ENCODE measurements around the gene ZEB1. TPM values are rescaled to one million over a fixed set of nuclear protein-coding genes. Genes with fewer than 3 reads are reported as not detected.

ZEB1 gene
- polyA plus RNA-seq (ENCODE audit: insufficient read length in 4 of 4) = 10 to 100 TPM; 26.2 to 32.5 (median 28.5) TPM

- peak; percentile 78 to 88 (median 82) for DNase-seq (ENCODE audit: low read depth in 4 of 4, low spot score in 2 of 4)
Observed at GRCh38 chr10:31318854-31319601, at the start of gene ZEB1. TSS of gene ZEB1 (plus strand) at chr10:31319216. CDS start at chr10:31319235, 19 bp downstream.

GRCh38 chr10:31270954-31271353 is 48.1 kb upstream of the ZEB1 start:
- DNase-seq (ENCODE audit: low read depth in 4 of 4, low spot score in 2 of 4) = no peak

- DNase-seq (ENCODE audit: low read depth in 4 of 4, low spot score in 2 of 4) = no peak
Observed at GRCh38 chr10:31272841-31273240, 46.2 kb upstream of the ZEB1 start.

- no peak for DNase-seq (ENCODE audit: low read depth in 4 of 4, low spot score in 2 of 4)
Observed at GRCh38 chr10:31273789-31274188, 45.2 kb upstream of the ZEB1 start.

GRCh38 chr10:31274310-31274709 is 44.7 kb upstream of the ZEB1 start:
- DNase-seq (ENCODE audit: low read depth in 4 of 4, low spot score in 2 of 4) = no peak

- no peak for DNase-seq (ENCODE audit: low read depth in 4 of 4, low spot score in 2 of 4)
Observed at GRCh38 chr10:31278279-31278941, 40.6 kb upstream of the ZEB1 start.

GRCh38 chr10:31280972-31281371 is 38.0 kb upstream of the ZEB1 start:
- no peak for DNase-seq (ENCODE audit: low read depth in 4 of 4, low spot score in 2 of 4)

- no peak for DNase-seq (ENCODE audit: low read depth in 4 of 4, low spot score in 2 of 4)
Observed at GRCh38 chr10:31288001-31288400, 31.0 kb upstream of the ZEB1 start.

- no peak for DNase-seq (ENCODE audit: low read depth in 4 of 4, low spot score in 2 of 4)
Observed at GRCh38 chr10:31288962-31289361, 30.1 kb upstream of the ZEB1 start.

- no peak for DNase-seq (ENCODE audit: low read depth in 4 of 4, low spot score in 2 of 4)
Observed at GRCh38 chr10:31290386-31290785, 28.6 kb upstream of the ZEB1 start.

- no peak for DNase-seq (ENCODE audit: low read depth in 4 of 4, low spot score in 2 of 4)
Observed at GRCh38 chr10:31291123-31291522, 27.9 kb upstream of the ZEB1 start.

- DNase-seq (ENCODE audit: low read depth in 4 of 4, low spot score in 2 of 4) = no peak
Observed at GRCh38 chr10:31294558-31294957, 24.5 kb upstream of the ZEB1 start.

- DNase-seq (ENCODE audit: low read depth in 4 of 4, low spot score in 2 of 4) = no peak
Observed at GRCh38 chr10:31296754-31297153, 22.3 kb upstream of the ZEB1 start.

- no peak for DNase-seq (ENCODE audit: low read depth in 4 of 4, low spot score in 2 of 4)
Observed at GRCh38 chr10:31299119-31299518, 19.9 kb upstream of the ZEB1 start.

- DNase-seq (ENCODE audit: low read depth in 4 of 4, low spot score in 2 of 4) = no peak
Observed at GRCh38 chr10:31303212-31303611, 15.8 kb upstream of the ZEB1 start.

- no peak for DNase-seq (ENCODE audit: low read depth in 4 of 4, low spot score in 2 of 4)
Observed at GRCh38 chr10:31304291-31304970, 14.6 kb upstream of the ZEB1 start.

- no peak for DNase-seq (ENCODE audit: low read depth in 4 of 4, low spot score in 2 of 4)
Observed at GRCh38 chr10:31313396-31313795, 5.6 kb upstream of the ZEB1 start.

- no peak for DNase-seq (ENCODE audit: low read depth in 4 of 4, low spot score in 2 of 4)
Observed at GRCh38 chr10:31314256-31315150, 4.5 kb upstream of the ZEB1 start.

GRCh38 chr10:31315453-31315852 is 3.6 kb upstream of the ZEB1 start:
- no peak for DNase-seq (ENCODE audit: low read depth in 4 of 4, low spot score in 2 of 4)

- no peak for DNase-seq (ENCODE audit: low read depth in 4 of 4, low spot score in 2 of 4)
Observed at GRCh38 chr10:31317171-31317570, 1.8 kb upstream of the ZEB1 start.
